Measurements from ENCODE around the gene SC5D.

GRCh38 chr11:121282386-121282785 lies 10.2 kb upstream of the SC5D start:
- TF ChIP-seq, protein P1, sequence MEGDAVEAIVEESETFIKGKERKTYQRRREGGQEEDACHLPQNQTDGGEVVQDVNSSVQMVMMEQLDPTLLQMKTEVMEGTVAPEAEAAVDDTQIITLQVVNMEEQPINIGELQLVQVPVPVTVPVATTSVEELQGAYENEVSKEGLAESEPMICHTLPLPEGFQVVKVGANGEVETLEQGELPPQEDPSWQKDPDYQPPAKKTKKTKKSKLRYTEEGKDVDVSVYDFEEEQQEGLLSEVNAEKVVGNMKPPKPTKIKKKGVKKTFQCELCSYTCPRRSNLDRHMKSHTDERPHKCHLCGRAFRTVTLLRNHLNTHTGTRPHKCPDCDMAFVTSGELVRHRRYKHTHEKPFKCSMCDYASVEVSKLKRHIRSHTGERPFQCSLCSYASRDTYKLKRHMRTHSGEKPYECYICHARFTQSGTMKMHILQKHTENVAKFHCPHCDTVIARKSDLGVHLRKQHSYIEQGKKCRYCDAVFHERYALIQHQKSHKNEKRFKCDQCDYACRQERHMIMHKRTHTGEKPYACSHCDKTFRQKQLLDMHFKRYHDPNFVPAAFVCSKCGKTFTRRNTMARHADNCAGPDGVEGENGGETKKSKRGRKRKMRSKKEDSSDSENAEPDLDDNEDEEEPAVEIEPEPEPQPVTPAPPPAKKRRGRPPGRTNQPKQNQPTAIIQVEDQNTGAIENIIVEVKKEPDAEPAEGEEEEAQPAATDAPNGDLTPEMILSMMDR (conservative IDR thresholded peaks at IDR 0.05; ENCODE audit: low read depth, low read length) = no peak
- no peak for TF ChIP-seq EZH2 (IDR thresholded peaks at IDR 0.05; ENCODE audit: borderline replicate concordance, low read depth, low read length, poor library complexity, severe bottlenecking)

Measured in A673 (cell line).